ENCODE results near the gene CTSF. TPM values are rescaled to one million over a fixed set of nuclear protein-coding genes. Genes with fewer than 3 reads are reported as not detected.

The CTSF gene
- total RNA-seq, 1 donor from 2014 or later = 1.6 TPM

DNA sequence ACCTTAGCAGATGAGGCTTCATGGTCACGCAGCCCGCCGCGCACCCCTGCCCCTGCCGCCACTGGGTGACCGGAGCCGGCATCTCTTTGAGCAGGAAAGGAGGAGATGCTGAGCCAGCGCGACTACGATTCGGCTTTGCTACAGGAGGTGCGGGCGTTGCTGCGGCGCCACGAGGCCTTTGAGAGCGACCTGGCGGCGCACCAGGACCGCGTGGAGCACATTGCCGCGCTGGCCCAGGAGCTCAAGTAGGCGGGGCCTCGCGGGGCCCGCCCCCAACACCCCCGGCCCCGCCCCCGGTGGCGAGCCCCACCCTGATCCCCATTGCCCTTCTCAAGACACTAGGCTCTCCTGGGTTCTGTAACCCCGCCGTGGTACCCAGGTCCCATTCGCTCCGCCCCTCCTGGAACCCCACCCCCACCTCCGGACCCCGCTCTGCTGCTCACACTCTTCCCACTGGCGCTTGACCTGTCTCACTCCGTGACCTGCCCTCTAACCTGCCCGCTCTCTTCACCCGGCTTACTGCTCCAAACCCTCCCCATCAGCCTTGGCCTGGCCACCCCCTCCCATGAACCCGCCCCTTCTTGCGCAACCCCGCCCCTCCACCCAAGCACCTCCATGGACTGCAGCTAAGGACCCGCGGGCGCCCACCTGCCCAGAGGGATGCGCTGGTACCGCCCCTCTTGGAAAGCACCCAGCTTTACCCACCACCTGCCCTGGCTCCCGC is 9.1 kb downstream of the CTSF start:
- no peak for DNase-seq (ENCODE audit: low read depth)
- Histone ChIP-seq H3K36me3 (ENCODE audit: control insufficient read depth, insufficient read depth, low read length) (no peaks in the 10 kb centered on the region), H3K27me3 (ENCODE audit: control insufficient read depth, insufficient read depth, low read length) (peaks cover 1% of the 10 kb centered on the region), H3K4me3 (ENCODE audit: low read depth, low read length) (no peak overlapping the region)
- FAIRE-seq = no peak
- TF ChIP-seq, protein P1, sequence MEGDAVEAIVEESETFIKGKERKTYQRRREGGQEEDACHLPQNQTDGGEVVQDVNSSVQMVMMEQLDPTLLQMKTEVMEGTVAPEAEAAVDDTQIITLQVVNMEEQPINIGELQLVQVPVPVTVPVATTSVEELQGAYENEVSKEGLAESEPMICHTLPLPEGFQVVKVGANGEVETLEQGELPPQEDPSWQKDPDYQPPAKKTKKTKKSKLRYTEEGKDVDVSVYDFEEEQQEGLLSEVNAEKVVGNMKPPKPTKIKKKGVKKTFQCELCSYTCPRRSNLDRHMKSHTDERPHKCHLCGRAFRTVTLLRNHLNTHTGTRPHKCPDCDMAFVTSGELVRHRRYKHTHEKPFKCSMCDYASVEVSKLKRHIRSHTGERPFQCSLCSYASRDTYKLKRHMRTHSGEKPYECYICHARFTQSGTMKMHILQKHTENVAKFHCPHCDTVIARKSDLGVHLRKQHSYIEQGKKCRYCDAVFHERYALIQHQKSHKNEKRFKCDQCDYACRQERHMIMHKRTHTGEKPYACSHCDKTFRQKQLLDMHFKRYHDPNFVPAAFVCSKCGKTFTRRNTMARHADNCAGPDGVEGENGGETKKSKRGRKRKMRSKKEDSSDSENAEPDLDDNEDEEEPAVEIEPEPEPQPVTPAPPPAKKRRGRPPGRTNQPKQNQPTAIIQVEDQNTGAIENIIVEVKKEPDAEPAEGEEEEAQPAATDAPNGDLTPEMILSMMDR (IDR thresholded peaks at IDR 0.05; ENCODE audit: insufficient read depth, low read length, severe bottlenecking) = no peak

DNA sequence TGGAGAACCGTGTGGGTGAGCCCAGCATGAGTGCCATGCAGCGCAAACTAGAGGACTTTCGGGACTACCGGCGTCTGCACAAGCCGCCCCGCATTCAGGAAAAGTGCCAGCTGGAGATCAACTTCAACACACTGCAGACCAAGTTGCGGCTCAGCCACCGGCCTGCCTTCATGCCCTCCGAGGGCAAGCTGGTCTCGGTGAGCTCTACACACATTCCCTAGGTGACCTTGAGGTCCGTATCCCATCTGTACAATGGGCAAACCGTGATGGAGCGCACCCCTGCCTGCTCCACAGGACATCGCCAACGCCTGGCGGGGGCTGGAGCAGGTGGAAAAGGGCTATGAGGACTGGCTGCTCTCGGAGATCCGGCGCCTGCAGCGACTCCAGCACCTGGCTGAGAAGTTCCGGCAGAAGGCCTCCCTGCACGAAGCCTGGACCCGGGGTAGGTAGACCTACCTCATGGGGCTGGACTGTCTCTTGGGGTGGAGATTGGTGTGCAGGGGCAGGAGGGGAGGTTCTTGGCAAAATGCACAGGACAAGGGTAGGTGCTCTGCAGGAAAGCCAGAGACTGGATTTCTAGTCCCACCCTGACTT is 10.6 kb downstream of the CTSF start:
- H3K27me3 ChIP-seq (ENCODE audit: control insufficient read depth, insufficient read depth, low read length) = peaks cover 1% of the 10 kb centered on the region
- TF ChIP-seq, protein P1 (IDR thresholded peaks at IDR 0.05; ENCODE audit: insufficient read depth, low read length, severe bottlenecking) = no peak
- FAIRE-seq (no peak), DNase-seq (ENCODE audit: low read depth) (no peak)
- H3K36me3 ChIP-seq (ENCODE audit: control insufficient read depth, insufficient read depth, low read length) = no peaks in the 10 kb centered on the region
- no peak overlapping the region for H3K4me3 ChIP-seq (ENCODE audit: low read depth, low read length)

DNA sequence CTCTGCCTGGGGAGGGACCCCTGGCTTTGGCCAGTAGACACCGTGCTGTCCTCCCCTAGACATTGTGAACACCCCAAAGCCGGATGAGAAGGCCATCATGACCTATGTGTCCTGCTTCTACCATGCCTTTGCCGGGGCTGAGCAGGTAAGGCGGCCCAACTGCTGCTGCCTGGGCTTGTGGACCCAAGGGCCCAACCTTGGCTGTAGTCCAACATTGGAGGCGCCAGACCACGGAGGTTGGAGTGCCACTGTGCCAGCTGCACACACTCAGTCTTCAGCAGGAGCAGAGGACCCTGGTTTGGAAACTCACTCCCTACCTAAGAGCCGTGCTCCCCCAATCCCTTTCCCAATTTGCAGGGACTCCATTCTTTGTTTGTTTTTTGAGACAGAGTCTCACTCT is 12.3 kb downstream of the CTSF start:
- H3K4me3 ChIP-seq (ENCODE audit: low read depth, low read length) = no peak overlapping the region
- no peak for FAIRE-seq
- peaks cover 1% of the 10 kb centered on the region for H3K27me3 ChIP-seq (ENCODE audit: control insufficient read depth, insufficient read depth, low read length)
- TF ChIP-seq, protein P1 (IDR thresholded peaks at IDR 0.05; ENCODE audit: insufficient read depth, low read length, severe bottlenecking) = no peak
- no peaks in the 10 kb centered on the region for H3K36me3 ChIP-seq (ENCODE audit: control insufficient read depth, insufficient read depth, low read length)
- no peak for DNase-seq (ENCODE audit: low read depth)

DNA sequence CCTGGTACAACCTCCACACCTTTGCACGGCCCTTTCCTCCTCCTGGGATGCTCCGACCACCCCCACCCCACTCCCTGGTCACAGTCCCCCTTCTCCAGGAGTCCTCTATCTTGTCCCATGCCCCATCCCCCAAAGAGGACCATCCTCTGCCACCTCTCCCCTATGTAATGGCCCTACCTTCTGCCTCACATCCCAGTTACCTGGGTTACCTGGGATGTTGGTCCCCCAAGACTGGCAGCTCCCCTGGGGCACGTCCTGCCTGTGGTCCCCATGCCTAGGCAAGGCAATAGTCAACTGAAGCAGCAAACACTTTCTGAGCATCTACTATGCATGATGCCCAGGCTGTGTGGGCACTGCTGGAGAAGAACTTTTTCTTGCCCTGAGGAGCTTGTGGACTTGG is 13.0 kb downstream of the CTSF start:
- TF ChIP-seq, protein P1 (IDR thresholded peaks at IDR 0.05; ENCODE audit: insufficient read depth, low read length, severe bottlenecking) = no peak
- FAIRE-seq (no peak), DNase-seq (ENCODE audit: low read depth) (no peak)
- Histone ChIP-seq H3K27me3 (ENCODE audit: control insufficient read depth, insufficient read depth, low read length) (peaks cover 1% of the 10 kb centered on the region), H3K36me3 (ENCODE audit: control insufficient read depth, insufficient read depth, low read length) (no peaks in the 10 kb centered on the region), H3K4me3 (ENCODE audit: low read depth, low read length) (no peak overlapping the region)

DNA sequence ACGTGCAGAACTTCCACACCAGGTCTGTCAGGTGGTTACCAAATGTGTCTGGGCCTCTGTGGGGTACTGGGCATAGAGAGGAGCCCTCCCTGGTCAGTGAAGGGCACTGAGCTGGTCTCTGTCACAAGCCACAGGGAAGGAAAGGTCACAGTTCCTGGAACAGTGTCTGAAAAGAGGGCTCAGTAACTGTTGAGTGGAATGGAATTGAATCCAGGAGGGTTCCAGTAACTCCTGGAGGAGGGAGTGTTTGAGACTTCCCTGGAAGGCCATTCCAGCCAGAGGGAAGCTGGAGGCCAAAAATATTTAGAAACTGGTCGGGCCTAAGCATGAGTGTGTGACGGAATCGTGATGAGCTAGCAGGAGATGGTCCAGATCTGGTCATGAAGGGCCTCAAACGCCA is 13.8 kb downstream of the CTSF start:
- Histone ChIP-seq H3K36me3 (ENCODE audit: control insufficient read depth, insufficient read depth, low read length) (no peaks in the 10 kb centered on the region), H3K27me3 (ENCODE audit: control insufficient read depth, insufficient read depth, low read length) (peaks cover 3% of the 10 kb centered on the region), H3K4me3 (ENCODE audit: low read depth, low read length) (no peak overlapping the region)
- TF ChIP-seq, protein P1 (IDR thresholded peaks at IDR 0.05; ENCODE audit: insufficient read depth, low read length, severe bottlenecking) = no peak
- FAIRE-seq (no peak), DNase-seq (ENCODE audit: low read depth) (no peak)
